HTERT RPE-1 (cell line): ENCODE data around the gene IZUMO1R.
"Not testable (repeated sequence)": the region's sequence is repeated elsewhere in the genome, so short reads cannot be mapped to it uniquely, and the experiment has no call there.

ENCODE experiments used
- in situ Hi-C: fragments of 300-500 bp; cut with MboI; formaldehyde crosslinking; loops from 4 replicates; pipeline ENCODE4 v1.14.3; 2020; ENCODE audit warnings: low sequenced_read_pairs

Gene IZUMO1R

DNA sequence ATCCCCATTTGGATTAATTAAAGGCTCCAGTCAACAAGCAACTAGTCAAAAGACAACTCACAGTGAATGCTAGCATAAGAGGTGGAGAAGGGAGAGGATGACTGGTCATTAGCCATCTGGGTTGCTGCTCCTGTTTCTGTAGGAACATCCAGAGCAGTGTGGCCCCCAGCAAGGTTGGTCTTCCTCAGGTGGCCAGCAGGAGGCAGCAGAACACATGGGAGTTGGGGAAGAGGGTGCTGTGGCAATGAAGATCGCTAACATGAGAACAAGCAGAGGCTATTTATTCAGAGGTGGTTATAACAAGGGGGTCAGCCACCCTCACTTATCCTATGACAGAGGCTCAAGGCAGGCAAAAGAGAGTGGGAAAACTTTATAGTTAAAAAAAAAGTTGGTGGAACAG is 21.3 kb downstream of the IZUMO1R start:
- in situ Hi-C loops = no loop called here

DNA sequence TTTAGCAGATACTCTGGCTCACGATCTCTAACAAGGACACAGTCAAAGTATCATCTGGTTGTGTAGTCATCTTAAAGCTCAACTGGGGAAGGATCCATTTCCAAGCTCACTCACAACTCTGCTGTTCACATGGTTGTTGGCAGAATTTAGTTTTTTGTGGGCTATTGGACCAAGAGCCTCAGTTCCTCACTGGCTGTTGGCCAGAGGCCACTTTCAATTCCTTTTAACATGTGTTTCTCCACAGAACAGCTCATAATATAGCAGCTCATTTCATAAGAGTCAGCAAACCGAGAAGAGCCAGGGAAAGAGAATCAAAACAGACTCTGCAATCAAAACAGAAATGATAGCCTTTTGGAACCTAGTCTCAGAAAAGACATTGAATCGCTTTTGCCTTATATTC is 22.6 kb downstream of the IZUMO1R start:
- in situ Hi-C loops = no loop called here

DNA sequence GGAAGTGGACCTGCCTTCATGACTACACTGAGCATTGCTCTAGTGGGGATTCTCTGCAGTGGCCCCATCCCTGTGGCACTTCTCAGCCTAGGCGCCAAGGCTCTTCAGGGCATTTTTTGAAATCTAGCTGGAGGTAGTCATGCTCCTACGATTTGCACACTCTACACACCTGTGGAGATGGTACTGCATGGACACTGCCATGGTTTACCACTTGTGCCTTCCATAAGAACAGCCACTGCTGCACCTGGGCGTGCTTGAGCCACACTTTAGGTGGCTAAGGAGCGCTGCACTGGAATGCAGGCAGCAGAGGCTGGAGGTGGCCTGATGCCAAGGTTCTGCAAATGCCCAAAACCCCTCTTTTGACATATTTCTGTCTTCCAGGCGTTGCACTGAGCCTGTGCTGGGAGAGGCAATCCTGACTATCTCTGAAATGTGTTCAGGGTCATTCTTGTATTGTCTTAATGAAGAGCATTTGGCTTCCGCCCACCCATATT is 24.3 kb downstream of the IZUMO1R start:
- in situ Hi-C loops = no loop called here

DNA sequence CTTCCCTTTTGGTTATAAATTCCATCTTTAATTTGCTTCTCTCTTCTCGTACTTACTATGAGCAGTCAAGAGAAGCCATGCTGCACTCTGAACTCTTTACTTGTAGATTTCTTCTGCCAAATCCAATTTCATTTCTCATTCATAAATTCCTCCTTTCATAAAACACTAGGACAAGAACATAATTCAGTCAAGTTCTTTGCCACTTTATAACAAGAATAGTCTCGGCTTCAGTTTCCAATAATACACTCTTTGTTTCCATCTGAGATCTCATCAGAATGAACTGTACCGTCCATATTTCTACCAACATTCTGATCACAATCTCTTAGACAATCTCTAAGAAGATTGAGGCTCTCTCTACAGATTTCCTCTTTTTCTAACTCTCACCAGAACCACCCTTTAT is 25.1 kb downstream of the IZUMO1R start:
- in situ Hi-C loops = no loop called here

DNA sequence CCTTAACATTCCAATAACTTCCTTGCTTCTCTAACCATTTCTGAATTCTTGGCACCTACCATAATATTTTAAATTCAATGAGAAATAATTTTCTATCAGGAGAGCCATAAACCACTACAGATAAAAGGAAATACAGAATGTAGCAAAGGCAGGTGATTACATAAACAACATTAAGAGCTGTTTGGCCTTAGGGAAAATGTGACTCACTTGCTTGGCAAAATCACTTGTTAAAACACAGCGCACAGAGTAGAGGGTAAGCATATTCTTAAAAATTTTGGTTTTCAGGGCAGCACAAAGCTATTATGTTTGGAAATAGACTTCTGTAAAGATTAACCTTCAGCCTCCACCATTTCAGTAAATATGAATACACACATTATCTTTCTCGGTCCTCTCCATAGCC is 26.4 kb downstream of the IZUMO1R start:
- in situ Hi-C loops = no loop called here

DNA sequence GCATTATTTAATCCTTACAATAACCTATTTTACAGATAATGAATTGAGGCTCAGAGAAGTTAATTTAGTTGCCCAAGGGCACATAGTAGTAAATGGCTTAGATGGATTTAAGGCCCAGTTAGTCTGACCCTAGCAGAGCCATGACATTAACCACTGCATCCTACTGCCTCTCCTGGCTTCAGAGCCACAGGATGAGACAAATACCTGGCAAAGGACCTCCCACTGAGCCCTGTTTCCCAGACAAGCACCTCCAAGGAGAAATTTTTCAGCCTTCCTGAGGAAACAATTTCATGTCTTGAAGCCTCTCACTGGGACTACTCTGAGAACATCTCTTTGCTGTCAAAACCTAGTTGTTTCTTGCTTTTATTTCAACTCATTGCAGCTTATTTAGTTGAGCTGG is 28.4 kb downstream of the IZUMO1R start:
- in situ Hi-C loops = no loop called here

DNA sequence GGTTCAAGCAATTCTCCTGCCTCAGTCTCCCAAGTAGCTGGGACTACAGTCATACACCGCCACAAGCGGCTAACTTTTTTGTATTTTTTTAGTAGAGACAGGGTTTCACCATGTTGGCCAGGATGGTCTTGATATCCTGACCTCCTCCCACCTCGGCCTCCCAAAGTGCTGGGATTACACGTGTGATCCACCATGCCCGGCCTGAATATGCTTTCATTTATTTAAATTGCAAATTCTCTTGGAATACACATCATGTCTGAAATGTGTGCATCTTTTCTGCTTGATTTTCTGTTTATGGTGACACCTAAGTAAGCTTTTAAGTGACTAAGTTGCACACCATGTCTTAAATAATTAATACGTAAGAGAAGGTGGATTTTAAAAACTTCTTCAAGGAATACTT is 31.7 kb downstream of the IZUMO1R start:
- in situ Hi-C loops = no loop called here

DNA sequence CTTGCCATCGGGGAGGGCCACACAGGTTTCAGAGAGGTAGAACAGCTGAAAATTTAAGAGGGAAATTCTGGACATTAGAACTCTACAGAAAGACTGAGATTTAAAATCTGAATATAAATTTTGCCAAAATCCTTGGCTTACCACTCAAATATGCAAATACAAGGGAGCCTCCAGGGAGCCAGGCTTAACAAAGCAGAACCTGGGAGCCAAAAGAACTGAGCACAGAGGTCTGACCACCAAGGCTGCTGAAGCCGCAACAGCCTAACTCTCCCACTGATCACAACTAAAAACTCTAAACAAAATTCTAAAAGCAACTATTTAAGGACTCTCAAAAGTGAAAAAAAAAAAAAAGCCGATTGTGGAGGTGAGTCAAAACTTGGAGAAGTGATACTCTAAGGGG is 34.3 kb downstream of the IZUMO1R start:
- in situ Hi-C loops = no loop called here

DNA sequence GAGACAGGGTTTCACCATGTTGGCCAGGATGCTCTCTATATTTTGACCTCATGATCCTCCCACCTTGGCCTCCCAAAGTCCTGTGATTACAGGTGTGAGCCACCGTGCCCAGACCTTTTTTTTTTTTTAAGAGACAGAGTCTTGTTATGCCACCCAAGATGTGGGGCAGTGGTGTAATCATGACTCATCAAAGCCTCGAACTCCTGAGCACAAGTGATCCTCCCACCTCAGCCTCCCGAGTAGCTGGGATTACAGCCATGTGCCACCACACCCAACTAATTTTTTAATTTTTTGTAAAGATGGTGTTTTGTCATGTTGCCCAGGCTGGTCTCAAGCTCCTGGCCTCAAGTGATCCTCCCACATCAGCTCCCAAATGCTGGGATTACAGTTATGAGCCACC is 37.9 kb downstream of the IZUMO1R start:
- in situ Hi-C loops = no loop called here

DNA sequence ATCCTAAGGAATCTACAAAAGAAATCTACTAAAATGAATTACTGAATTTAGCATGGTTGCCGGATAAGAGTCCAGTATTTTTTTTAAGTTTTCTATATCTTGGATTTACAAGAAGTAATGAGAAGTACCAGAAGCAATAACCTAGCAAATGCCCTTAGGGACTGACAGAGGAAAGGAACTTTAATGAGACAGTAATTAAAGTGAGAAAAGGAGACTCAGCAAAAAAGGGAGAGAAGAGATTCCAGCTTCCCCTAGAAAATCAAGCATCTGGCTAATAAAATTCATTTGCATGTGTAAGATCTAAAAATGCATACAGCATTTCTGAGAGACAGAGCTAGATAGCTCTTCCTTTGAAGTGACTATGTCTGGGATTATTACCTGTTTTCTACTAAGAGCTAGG is 39.1 kb downstream of the IZUMO1R start:
- in situ Hi-C loops = no loop called here

DNA sequence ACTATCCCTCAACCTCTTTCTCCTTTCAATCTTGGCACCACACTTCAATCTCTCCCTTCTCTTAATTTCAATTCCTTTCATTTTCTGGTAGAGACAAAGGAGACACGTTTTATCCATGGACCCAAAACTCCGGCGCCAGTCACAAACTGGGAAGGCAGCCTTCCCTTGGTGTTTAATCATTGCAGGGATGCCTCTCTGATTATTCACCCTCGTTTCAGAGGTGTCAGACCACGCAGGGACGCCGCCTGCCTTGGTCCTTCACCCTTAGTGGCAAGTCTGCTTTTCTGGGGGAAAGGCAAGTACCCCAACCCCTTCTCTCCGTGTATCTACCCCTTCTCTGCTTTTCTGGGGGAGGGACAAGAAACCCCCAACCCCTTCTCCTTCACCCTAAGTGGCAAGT is 41.9 kb downstream of the IZUMO1R start:
- in situ Hi-C loops = not testable (repeated sequence)

DNA sequence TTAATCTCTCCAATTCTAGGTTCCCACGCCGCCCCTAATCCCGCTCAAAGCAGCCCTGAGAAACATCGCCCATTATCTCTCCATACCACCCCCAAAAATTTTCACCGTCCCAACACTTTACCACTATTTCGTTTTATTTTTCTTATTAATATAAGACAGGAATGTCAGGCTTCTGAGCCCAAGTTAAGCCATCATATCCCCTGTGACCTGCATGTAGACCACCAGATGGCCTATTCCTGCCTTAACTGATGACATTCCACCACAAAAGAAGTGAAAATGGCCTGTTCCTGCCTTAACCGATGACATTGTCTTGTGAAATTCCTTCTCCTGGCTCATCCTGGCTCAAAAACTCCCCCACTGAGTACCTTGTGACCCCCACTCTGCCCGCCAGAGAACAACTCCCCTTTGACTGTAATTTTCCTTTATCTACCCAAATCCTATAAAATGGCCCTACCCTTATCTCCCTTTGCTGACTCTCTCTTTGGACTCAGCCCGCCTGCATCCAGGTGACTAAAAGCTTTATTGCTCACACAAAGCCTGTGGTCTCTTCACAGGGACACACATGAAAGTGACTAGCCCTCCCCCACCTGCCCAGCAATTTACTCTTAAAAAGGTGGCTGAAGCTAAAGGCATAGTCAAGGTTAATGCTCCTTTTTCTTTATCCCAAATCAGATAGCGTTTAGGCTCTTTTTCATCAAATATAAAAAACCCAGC is 46.6 kb downstream of the IZUMO1R start:
- in situ Hi-C loops = not testable (repeated sequence)
